GM18909 (cell line): ENCODE measurements around the gene PDIA4.
"Not testable (repeated sequence)": the region's sequence is repeated elsewhere in the genome, so short reads cannot be mapped to it uniquely, and the experiment has no call there.

Experiments used
- ATAC-seq: cut with Tn5 transposase; IDR thresholded peaks from one replicate; pipeline ENCODE4 v1.9.1; 2021; ENCODE audit warnings: mild to moderate bottlenecking; ENCODE audit not compliant: unreplicated experiment, poor library complexity

PDIA4 gene, protein sequence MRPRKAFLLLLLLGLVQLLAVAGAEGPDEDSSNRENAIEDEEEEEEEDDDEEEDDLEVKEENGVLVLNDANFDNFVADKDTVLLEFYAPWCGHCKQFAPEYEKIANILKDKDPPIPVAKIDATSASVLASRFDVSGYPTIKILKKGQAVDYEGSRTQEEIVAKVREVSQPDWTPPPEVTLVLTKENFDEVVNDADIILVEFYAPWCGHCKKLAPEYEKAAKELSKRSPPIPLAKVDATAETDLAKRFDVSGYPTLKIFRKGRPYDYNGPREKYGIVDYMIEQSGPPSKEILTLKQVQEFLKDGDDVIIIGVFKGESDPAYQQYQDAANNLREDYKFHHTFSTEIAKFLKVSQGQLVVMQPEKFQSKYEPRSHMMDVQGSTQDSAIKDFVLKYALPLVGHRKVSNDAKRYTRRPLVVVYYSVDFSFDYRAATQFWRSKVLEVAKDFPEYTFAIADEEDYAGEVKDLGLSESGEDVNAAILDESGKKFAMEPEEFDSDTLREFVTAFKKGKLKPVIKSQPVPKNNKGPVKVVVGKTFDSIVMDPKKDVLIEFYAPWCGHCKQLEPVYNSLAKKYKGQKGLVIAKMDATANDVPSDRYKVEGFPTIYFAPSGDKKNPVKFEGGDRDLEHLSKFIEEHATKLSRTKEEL

DNA sequence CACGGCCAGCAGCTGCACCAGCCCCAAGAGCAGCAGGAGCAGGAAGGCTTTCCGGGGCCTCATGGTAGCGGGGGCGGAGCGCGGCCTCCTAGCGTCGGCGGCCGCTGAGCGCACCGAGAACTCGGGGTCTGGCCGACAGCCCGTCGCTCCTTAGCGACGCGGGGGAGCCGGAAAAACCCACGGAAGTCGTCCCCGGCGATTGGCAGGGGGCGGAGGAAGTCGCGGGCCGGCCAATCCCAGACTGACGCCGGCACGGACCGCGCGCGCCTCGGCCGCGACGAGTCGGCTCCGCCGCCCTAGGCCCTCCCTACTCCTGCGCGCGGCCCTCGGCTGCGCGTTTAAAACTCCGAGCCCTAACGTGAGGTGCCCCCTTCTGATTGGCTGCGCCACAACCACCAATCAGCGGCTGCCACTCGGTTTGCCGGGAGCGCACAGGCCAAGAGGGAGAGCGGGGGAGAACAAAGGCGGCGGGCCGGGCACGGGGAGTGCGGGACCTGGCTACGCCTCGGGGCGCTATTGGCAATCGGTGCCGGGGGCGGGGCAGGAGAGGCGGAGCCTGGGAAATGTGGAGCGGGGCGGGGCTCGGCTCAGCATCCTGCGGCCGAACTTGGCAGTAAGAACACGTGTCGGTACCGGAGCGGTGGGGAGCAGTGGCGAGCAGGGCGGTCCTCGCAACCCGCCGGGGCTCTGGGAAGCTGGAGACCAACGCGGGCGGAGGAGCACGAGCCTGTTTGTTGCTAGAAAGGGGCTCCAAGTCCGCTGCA lies at the start of gene PDIA4:
TSS of gene PDIA4 (minus strand) at position 160 of the 764 bp plus-strand sequence. CDS start at position 63, 97 bp downstream.
- peak; percentile 93 for ATAC-seq

DNA sequence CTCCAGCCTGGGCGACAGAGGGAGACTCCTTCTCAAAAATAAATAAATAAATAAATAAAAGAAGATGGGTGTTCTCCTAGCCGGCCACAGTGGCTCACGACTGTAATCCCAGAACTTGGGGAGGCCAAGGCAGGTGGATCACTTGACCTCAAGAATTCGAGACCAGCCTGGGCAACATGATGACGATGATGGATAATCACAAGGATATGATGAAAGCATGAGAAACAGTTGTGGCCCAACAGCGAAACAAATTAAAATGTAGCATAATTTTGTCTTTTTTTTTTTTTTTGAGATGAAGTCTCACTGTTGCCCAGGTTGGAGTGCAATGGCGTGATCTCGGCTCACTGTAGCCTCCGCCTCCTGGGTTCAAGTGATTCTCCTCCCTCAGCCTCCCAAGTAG lies 49.3 kb upstream of the PDIA4 start:
- ATAC-seq: no peak

DNA sequence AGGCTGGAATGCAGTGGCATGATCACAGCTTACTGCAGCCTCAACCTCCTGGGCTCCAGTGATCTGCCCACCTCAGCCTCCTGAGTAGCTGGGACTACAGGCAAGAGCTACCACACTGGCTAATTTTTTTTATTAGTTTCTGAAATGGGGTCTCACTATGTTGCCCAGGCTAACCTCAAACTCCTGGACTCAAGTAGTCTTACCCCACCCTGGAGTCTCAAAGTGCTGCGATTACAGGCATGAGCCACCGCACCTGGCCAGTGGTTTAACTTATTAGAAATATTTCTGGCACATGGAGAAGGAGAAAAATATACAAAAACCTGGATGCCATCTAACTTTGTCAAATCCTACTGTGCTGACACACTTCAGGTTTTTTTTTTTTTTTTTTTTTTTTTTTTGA lies 47.0 kb upstream of the PDIA4 start:
- ATAC-seq: no peak

DNA sequence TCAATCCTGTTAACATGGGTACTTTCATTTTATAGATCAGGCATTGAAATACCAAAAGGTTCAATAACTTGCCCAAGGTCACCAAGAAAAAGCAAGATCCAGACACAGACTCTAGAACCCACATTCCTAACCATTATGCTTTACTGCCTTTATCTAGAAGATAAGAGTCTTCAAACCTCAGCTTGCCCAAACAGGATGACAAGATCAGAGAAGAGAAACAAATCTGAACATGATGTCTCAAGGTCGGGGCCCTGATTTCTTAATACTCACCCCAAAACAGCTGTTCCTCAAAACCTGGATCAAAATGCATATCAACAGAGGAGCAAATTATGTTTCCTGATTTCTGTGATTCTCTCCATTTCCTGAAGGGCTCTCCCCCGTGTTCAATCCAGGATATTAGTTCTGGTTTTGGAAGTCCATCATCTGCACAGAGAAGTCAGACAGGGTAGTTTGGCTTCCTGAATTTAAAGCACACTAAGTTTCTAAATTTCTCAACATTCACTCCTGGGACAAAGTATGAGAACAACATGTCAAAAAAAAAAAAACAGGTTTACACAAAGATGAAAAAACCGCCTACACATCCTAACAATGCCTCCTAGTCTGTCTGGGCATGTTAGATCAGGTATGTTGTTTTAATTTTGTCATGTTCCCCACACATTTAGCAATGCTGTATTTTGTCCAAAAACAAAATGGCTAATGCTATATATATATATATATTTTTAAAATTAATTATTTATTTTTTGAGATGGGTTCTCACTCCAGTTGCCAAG lies 46.0 kb upstream of the PDIA4 start:
- ATAC-seq: no peak

DNA sequence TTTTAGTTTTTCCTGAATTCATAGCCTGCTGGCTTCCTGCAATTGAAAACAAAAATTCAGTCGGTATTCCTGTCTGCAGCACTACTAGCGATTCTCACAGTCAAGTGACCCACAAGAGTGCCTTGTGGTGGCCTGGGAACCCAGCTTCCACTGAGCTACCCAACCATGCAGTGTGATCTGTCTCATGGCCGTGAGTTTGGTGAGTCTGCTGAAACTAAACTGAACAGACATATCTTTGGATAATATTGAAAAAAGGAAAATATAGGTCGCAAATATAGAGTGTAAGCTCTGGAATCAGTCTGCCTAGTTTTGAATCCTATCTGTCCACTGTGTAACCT lies 44.1 kb upstream of the PDIA4 start:
- no peak for ATAC-seq

DNA sequence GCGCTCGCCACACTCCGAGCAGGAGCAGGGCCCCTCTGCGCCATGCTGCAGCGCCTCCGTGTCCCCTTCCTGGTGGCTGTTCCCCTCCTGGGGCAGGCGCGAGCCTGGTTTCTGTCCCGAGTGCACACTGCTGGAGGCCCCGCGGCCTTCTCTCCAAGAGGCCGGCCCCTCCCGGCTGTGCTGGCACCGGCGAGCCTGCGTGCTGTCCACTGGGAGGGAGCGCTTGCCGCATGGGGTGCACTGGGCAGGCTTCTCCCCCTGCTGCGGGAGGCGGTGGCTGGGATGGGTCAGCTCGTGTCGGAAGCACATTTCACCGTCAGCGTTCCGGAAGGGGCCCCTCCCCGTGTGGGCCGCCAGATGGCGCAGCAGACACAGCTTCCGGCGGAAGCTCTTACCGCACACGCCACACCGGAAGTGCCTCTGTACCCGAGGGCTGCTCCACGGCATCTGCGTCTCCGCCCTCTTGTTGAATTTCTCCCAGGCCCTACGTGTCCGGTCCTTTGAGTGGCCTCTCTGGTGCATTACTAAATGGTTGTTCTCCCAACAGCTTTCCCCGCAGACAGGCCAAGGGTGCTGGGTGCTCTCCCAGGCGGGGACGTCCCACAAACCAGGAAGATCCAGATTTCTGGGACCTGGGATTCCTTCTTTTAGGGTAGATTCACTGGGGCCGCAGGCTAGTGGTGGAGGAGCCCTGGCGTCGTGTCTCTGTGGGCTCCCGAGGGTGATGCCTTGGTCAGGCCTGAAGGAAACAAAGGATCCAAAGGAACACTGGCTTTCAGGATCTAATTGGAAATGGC lies 43.5 kb upstream of the PDIA4 start:
- no peak for ATAC-seq

DNA sequence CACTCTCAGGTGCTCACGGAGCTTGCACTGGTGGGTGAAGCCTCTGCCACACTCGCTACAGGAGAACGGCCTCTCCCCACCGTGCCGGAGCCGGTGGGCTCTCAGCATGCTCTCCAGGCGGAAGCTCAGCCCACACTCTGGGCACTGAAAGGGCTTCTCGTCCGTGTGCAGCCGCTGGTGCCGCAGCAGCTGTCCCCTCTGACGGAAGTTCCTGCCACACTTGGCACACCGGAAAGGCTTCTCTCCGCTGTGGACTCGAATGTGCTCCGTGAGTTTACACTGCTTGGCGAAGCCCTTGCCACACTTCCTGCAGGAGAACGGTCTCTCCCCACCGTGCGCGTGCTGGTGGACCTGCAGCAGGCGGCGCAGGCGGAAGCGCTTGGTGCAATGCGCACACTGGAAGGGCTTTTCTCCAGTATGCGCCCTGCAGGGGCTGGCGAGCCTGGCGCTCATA lies 42.9 kb upstream of the PDIA4 start:
- ATAC-seq: no peak

DNA sequence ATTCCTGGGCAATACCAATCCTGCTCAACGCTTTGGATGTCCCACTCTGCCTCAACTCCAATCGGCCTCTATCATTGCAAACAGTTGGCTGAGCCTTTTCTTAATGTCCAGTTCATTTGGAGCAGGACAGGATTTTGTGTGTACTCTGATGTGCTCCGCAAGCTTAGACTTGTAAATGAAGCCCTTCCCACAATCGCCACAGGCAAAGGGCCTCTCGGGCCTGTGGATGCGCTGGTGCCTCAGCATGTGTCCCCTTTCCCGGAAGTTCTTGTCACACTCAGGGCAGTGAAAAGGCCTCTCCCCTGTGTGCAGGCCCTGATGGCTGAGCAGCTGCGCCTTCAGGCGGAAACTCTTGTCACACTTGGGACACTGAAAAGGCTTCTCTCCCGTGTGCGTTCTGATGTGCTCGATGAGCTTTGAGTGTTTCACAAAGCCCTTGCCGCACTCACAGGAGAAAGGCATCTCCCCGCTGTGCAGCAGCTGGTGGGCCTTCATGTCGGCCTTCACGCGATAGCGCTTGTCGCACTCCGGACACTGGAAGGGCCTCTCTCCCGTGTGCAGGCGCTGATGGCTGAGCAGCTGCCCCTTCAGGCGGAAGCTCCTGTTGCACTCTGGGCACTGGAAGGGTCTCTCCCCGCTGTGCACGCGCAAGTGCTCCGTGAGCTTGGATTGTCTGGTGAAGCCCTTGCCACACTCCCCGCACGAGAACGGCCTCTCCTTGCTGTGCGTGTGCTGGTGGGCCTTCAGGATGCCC lies 42.2 kb upstream of the PDIA4 start:
- no peak for ATAC-seq

DNA sequence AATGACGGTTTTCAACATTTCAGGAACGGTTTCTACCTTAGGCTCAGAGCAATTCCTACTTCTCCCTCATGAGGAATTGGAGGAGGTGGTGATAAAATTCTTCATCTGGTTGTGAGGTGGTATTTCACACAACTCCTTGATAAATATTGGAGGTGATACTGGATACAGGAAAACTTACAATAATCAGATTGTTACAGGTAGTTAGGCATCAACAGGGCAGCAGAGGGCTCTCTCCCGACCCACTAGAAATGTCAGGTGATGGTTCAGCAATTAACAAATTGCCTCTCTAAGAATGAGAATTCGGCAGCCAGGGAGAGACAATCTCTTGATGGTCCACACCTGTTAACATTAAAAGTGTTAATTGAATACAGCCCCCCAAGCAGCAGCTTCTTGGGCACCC lies 39.6 kb upstream of the PDIA4 start:
- ATAC-seq: no peak

DNA sequence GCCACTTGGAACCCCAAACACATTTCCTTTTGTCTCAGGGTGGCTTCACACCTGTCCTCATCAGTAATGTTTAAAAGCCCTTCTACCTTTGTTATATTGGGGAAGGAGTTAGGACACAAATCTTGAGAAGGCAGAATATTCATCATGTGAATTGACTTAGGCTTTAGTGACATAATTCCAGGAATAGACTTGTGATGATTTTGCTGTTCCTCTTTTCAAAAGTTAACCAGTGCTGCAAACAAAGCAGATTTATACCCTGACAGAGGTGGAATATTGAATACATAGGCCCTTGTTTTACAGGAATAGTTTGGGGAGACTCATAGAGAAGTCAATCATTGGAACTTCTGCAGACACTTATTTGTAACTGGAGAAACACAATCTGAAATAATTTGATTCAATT lies 35.2 kb upstream of the PDIA4 start:
- ATAC-seq: no peak

DNA sequence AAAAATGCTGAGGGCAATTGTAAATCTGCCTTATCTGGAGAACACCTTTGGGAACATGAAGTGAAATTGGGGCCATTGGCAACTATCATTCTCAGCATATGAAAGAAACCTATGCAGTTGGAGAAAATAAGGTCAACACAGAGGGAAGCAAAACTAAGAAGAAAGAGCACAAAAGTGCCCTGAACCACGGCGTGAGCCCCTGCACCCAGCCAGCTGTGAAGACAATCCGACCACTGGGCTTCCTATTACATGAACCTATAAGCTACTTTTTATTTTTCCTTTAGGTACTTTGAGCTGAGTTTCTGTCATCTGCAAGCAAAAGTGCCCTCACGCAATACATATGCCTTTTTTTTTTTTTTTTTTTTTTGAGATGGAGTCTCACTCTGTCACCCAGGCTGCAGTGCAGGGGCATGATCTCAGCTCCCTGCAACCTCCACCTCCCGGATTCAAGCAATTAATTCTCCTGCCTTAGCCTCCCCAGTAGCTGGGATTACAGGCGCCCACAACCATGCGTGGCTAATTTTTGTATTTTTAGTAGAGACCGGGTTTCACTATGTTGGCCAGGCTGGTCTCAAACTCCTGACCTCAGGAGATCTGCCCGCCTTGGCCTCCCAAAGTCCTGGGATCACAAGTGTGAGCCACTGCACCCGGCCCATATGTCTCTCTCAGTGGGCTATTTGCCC lies 34.1 kb upstream of the PDIA4 start:
- ATAC-seq: not testable (repeated sequence)

DNA sequence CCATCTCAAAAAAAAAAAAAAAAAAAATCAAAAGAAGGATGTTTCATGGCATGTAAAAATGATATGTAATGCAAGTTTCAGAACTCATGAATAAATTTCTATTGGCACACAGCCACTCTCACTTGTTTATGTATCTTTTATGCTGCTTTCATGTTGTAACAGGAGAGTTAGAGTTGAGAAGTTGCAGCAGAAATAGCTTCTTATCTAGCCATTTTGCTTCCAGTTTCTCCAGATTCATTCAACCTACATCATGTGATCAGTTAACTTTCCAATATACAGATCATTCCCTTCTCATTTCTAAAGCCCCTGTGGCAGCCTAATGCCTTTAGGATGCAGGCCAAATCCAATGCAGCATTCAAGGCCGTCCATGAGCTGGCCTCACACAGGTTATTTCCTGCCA lies 31.9 kb upstream of the PDIA4 start:
- ATAC-seq: no peak

DNA sequence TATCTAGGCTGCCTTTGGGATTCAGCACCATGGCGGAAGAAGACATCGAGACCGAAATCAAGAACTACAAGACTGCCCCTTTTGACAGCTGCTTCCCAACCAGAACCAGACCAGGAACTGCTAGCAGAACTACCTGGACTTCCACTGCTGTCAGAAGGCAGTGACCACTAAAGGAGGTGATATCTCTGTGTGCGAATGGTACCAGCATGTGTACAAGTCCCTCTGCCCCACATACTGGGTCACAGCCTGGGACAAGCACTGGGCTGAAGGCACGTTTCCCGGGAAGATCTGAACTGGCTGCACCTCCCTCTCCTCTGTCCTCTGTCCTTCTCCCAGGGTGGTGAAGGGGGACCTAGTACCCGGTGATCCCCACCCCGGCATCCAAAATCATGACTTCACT lies 25.6 kb upstream of the PDIA4 start:
- ATAC-seq: no peak

DNA sequence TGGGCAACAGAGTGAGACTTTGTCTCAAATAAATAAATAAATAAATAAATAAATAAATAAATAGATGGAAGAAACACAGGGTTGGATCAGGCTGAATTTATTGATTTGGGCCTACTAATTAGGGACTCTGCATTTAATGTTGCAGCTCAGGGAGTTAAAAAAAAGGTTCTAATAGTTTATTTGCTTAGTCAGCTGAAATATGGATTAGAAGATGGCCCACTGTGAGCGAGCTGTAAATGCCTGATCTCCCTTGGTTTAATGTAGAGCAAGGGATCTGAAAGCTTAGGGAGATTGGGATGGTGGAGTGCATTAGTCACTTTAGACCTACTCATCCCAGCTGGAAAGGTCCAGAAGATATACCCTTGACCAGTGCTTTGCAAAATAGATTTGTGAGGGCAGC lies 25.1 kb upstream of the PDIA4 start:
- no peak for ATAC-seq

DNA sequence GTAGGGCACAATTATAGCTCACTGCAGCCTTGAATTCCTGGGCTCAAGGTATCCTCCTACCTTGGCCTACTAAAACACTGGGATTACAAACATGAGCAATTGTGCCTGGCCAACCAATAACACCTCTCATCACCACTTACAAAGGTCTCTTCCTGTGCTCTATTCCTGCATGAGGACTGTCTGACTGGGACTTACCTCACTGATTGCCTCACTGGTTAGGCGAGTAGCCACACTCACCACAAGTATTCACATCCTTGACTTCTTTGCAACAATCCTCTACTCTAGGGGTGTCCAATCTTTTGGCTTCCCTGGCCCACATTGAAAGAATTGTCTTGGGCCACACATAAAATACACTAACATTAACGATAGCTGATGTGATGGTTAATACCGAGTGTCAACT lies 22.6 kb upstream of the PDIA4 start:
- ATAC-seq: no peak

DNA sequence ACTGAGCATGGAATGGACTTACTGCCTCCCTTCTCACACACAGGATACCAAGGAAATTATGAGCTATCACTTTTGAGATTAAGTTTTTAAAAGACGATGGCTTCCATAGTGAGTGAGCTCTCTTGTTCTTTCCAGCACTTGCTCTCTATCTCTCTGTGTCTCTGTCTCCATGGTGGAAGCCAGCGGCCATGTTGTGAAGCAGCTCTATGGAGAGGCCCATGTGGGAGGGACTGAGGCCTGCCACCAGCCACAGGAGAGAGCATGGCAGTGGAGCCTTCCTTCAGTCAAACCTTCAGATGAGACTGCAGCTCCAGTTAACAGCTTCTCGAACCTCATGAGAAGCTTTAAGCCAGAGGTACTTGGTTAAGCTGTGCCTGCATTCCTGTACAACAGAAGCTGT lies 20.5 kb upstream of the PDIA4 start:
- no peak for ATAC-seq

DNA sequence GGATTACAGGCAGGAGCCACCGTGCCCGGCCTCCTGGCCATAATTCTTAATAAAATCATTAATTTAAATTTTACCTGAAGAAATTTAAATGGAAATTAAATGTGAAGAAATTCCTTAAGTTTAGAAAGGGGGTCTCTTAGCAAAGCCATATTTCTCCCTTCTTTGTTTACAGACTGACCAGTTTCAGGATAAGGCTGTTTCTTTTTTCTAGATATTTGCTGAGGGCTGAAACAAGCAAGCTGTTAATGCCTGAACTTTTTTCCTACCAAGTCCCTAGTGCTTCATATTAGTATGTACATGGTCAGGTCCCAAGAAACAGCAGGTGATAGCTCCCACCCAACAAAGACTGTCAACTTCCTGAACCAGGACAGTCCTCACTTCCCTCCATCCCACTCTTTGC lies 18.1 kb upstream of the PDIA4 start:
- no peak for ATAC-seq

DNA sequence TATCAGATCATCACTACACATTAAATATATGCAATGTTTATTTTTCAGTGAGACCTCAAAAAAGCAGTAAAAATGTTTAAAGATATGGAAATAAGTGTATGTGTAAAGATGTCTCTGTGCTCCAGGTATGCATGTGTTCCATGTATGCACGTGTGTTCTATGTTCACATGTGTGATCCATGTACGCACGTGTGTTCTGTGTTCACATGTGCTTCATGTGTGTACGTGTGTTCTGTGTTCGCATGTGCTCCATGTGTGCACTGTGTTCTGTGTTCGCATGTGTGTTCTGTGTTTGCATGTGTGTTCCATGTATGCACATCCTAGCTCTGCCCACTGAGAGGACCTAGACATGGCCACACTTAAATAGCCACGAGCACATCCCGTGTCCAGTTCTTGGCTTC lies 15.6 kb upstream of the PDIA4 start:
- ATAC-seq: no peak

DNA sequence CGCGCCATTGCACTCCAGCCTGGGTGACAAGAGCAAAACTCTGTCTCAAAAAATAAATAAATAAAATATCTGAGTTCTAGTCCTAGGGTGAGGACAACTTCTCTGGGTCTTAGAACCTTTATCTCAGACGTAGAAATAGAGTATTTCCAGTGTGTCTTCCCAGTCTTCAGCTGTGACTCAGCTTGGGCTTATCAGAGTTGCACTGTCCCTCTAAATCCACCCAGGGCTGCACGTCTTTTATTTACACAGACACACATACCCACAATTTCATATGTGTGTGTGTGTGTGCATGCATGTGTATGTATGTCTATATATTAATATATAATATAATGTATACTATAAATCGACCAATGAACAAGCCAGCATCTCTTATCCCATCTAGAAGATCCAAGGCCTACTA lies 13.0 kb upstream of the PDIA4 start:
- ATAC-seq: no peak
